Right forelimb (tissue), 1 donor: Measurements from ENCODE around the gene HHAT.

Experiments
- DNase-seq: peaks from one replicate; pipeline ENCODE4 v3.0.0-alpha.2; 2018

The HHAT gene

DNA sequence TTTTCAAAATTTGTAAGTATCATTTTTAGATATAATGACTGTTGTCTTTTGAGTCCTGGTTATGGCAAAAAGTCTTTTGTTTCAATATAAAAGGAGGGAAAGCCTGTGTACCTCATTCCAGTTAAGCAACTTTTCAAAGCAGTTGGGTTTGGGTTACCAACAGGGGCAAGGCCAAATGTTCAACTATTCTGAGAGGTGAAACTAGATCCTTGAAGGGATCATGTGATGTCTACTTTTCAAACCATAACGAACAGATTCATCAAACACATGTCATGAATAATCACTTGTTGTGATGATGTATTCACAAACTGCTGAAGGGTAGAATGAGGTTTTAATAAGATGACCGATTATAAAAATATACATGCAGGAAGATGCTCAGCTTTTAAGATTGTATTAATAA lies 171.3 kb downstream of the HHAT start:
- no peak for DNase-seq

DNA sequence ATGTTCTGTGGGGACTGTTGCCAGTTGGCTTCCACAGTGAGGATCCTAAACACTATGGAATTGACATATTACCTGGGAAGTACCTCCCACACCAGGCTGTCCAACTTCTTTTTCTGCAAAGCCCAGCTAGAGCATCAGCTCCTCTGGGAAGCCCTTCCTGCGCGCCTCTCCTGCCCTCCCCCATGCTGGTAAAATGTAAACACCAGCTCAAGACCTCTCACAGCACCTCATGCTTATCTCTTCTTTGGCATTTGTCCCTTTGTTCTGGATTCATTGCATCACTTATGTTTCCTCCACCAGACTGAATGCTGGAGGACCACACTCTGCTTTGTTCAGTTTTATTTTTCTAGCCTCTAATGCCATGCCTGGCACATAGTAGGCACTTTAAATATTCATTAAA lies 172.1 kb downstream of the HHAT start:
- DNase-seq, result no peak

DNA sequence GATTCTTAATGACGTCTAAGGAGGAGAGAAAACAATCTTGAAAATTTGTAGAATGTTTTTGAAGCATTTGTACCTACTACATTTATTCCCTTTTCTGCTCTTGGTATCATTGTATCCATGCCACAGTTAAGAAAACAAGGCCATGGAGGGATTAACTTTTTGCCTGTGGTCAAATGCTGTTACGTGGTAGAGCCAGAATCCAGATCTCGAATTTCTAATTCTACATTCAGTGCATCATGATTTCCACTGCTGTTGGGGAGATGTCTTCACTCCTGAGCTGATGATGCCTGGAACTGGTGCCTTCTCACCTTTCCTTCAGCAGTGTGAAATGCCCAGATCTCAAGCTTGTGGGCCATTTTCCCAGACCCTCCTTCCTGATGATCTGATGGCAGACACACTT lies 175.6 kb downstream of the HHAT start:
- DNase-seq, result no peak

- no peak for DNase-seq
These were observed 177.1 kb downstream of the HHAT start for GRCh38 chr1:210505601-210506496.

DNA sequence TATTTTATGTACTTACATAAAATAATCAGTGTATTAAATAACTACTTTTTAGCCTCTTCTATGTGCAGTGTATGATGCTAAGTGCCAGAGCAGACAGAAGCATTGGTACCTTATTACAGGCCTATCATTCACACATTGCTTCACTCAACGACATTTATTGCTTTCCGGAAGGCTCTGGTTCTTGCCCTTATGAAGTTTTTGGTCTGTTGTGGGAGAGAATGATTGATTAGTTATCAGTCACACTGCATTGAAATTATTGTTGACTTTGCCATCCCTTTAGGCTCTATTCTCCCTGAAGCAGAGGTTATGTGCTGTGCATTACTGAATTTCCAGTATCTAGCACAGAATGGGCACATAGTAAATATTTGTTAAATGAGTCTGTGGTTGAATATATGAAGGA lies 178.0 kb downstream of the HHAT start:
- no peak for DNase-seq

DNA sequence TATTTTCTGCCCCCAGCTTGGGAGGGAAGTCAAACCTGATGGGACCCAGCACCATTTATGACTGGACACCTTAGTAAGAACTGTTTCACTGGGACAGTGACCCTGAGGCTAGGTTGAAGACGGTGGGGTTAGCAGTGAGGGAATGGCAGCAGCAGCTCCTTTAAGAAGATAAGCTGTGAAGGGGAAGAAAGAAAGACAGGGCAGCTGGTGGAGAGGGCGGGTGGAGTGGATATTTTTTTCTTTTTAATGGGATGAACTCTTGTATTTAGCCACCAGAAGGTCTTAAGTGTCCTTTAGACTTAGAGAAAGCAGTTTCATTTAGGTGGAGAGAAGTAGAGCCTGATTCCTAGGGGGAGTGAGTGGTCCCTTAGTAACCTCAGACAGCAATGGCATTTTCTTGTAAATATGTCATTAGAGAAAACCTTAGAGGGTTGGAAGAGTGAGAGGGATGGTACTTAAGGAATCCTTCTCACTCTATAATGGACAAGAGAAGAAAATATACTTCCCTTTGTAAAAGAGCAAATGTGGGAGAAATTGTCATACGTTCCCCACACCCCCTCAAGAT lies 187.5 kb downstream of the HHAT start:
- no peak for DNase-seq

DNA sequence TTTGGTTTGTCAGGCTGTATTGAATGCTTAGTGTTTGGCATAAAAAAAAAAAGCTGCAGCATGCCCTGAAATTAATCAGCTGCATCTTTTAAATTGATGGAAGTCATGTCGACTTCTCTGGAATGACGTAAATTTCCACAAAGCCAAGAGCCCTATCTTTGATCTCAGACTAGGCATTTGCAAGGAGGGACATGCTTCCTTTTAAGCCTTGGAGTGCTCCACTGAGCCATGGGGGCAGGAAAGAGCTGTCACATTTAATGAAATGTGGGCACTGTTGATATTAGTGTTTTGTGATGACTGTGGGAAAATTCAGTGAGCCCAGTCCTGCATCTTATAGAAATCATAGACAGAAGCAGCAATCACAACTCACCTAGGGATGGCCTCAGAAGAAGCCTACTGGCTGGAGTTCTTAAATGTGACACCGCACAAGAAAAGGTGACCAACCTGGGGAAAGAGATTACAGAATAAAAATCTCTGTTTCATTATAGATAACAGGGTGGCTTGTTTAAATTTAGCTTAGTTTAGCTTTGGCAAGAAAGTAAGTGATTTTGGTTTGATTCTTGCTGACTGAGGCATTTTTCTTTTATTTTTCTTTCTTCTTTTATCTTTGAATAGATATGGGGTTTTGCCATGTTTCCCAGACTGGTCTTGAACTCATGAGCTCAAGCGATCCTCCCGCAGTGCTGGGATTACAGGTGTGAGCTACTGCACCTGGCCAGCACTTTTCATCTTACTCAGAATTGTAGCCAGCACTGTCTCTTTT lies 188.2 kb downstream of the HHAT start:
- DNase-seq, result no peak

DNA sequence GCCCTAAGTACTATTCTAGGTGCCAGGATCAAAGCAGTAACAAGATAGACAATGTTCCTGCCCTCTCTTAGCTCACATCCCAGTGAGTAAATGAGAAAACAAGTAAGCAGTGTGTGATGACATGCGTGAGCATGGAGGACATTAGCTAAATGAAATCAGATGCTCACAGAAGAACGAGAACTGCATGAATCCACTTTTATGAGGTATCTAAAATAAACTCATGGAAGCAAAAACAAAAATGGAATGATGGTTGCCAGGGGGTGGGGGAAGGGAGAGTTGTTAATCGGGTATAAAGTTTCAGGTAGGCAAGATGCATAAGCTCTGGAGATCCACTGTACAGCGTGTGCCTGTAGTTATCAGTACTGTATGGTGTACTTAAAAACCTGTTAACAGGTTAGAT lies 195.1 kb downstream of the HHAT start:
- DNase-seq, result no peak

- DNase-seq, result no peak
These were observed 197.2 kb downstream of the HHAT start for GRCh38 chr1:210525716-210526454.

GRCh38 chr1:210527091-210527490 lies 198.4 kb downstream of the HHAT start:
- no peak for DNase-seq

- no peak for DNase-seq
These were observed 202.9 kb downstream of the HHAT start for GRCh38 chr1:210531475-210532222.

GRCh38 chr1:210532223-210532598 lies 203.5 kb downstream of the HHAT start:
- no peak for DNase-seq

- DNase-seq, result no peak
These were observed 207.1 kb downstream of the HHAT start for GRCh38 chr1:210535761-210536160.

DNA sequence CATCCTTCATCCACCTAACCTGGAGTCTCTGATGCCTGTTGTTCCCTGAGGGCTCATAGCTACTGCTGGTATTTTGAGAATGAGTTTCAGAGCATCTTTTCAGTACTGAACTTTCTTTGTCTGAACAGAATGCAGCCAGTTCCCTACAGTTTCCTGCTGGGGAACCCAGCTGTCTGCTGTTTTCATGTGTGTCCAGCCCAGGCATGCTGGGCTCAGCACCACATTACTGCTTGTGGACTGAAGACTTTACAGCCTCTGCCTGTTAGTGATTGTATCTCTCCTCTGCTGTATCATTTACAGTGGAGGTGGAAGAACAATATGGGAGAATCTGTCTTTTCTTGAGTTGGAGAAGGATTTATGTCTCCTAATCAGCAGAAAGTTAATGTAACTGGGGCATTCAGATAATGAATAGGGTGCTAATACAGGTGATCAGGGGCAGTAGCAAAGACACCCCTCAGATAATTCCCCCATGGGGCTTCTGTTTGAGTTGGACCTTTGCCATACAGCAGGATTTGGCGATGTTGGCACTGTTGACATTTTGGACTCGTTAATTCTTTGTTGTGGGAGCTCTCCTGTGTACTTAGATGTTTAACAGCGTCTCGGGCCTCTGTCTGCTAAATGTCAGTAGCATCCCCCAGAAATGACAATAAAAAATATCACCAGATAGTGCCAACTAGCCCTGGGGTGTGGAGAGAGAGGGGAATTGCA lies 207.7 kb downstream of the HHAT start:
- no peak for DNase-seq

DNA sequence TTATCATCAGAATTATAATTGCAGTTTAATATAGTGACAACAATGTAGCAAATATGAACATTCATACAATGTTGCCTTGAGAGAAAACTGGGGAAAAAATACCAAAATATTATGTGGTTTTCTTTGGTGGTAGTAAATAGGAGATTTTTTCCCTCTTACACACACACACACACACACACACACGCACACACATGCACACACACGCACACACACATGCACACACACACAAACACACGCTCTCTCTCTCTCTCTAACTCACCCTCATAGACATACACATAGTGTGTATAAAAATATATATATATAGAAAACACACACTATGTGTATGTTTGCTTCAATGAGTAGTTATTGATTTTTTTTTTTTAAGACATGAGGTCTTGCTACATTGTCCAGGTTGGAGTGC lies 211.6 kb downstream of the HHAT start:
- no peak for DNase-seq

DNA sequence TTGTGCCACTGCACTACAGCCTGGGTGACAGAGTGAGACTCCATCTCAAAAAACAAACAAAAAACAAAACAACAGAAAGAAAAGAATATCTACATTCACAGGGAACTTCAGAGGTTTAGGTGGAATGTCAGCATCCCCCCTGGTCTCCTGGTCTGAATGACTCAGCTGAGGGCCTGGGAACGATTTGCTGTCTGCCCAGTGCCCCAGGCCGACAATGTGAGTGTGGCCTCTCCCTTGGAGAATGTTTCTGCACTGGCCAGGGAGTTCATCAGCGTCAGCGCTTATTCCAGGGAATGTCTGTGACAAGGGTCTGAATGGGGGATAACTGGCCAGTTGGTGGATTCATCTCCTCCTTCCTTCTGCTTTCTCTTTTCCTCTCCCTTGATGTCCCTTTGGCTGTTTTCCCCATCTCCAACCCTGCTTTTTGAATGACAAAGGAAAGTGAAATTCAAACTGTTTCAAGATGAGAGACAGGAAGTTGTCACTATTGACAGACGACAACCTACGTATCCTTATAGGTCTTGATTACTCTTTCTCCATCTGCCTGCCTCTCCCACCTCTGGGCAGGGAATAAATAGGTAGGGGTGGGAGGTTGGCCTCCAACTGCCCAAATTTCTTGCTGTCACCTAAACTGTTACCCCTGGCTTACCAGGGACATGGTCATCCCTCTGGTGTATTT lies 213.1 kb downstream of the HHAT start:
- no peak for DNase-seq

GRCh38 chr1:210551899-210552298 lies 223.2 kb downstream of the HHAT start:
- DNase-seq, result no peak

DNA sequence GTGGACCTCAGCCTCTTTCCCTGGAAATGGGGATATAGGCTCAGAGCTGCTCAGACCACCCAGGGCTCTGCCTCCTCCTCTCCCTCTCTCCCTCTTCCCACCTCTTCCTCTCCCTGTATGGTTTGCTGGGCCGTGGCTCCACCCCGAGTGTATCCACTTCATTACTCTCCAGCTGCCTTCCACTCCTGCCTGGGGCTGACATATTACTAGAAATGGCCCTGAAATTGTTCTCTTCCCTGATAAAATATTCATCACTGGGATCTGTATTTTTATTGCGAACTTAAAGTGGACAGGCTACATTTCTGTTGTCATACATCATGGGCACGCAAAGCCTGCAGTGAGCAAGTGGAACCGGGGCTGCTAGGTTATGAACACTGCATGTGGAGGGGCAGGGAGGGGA lies 225.0 kb downstream of the HHAT start:
- DNase-seq, result no peak

- no peak for DNase-seq
These were observed 225.7 kb downstream of the HHAT start for GRCh38 chr1:210554382-210554781.

GRCh38 chr1:210556475-210556874 lies 227.8 kb downstream of the HHAT start:
- DNase-seq, result no peak

DNA sequence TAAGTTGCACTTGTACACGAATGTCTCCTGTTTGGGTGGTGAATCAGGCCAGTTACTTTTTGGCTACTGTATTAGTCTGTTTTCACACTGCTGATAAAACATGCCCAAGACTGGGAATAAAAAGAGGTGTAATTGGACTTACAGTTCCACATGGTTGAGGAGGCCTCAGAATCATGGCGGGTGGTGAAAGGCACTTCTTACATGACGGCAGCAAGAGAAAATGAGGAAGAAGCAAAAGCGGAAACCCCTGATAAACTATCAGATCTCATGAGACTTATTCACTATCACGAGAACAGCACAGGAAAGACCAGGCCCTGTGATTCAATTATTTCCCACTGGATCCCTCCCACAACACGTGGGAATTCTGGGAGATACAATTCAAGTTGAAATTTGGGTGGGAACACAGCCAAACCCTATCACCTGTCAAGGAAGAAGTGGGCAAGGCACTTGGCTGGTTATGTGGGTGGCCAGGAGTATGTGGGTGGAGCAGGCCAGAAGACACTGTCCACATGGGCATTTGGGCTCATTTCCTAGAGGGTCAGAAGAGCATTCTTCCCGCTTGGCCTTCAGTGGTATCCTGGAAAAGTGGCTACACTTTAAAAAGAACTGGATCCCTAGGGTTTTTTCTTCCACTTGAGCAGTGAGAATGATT lies 228.8 kb downstream of the HHAT start:
- DNase-seq, result no peak
